ENCODE data around the gene AKAP11.

Gene AKAP11

DNA sequence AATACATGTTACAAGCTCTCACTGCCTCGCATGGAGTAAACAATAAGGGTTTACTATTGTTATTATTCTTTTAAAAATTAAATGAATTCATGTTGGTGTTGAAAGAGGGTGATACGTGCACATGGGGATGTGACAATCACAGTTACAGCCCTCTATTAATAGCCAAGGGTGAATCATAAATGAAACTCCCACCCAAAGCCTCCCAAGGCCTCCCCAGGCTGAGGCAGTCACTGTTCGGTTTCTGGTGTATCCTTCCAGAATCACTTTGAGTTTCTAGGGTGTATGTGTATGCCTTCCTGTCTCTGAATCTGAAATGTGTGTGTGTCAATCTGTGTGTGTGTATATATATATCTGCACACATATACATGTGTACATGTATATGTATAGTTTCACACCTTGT lies 73.4 kb downstream of the AKAP11 start:
- no peak for DNase-seq

DNA sequence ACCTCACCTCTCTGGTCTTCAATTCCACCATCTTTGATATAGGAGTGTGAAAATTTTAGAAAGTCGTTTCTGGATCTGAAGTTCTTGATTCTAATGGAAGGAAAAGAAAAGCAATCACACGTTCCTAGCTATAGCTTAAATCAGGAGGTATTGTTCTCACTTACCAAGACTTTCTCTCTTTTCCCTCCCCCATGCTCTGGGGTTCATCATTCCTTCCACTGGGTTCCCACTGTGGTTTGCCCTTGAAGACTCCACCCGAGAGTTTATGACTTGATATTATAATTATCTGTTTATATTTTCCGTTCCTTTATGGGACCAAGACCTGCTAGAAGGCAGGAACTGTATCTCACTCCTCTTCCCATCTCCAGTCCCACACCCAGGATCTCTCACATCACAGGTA lies 76.6 kb downstream of the AKAP11 start:
- DNase-seq = no peak

DNA sequence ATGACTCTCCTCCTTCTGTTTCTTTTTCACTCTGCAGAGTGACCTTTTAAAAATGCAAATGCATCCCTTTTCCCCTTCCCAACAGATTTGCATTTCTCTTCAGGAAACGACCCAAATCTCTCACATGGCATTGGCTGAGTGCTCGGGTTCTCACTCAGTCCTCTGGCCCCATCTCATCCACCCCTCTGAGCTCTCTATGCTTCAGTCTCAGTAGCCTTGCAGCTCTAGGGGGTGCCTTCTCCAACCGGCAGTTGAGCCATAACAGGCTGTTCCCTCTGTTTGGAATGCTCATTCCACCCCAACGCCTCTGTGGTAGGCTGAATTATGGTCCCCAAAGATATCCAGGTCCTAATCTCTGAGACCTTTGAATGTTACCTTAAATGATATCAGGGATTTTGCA lies 78.2 kb downstream of the AKAP11 start:
- no peak for DNase-seq

DNA sequence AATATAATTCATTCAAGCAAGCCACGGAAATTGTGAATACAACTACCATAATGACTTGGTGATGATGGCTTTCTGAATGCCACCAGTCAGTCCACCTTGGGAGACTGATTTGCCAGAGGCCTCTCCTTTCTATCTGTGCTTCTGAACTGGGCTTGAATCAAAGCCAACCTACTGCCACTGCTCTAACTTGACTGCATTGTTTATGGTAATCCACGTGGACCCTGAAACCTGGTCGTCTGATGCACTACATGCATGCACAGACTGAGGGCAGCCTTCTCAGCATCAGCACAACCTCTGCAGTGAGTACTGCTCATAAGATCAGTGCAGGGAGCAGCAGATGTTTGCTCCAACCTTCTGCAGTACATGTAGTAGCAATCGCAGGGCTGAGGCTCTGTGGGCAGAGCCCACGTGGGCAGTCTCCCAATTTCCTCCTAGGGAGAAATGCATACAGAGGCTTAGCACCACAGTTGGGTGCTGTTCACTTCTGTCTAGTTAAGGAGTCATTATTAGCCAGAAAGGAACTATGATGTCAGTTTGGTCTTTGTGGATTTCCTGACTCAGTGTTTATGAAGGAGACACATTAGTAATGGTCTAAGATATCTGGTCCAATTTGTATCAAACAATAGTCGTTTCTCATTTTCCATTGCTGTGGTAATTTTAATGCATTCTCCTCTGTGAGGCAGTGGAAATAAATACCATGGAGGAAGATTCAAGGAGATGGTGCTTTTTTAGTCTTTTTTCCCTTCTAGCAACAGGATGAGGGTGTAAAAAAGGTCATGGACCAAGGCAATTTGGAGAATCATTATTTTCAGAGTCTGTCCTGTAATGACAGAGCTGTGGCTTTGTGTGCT lies 82.5 kb downstream of the AKAP11 start:
- DNase-seq = no peak

DNA sequence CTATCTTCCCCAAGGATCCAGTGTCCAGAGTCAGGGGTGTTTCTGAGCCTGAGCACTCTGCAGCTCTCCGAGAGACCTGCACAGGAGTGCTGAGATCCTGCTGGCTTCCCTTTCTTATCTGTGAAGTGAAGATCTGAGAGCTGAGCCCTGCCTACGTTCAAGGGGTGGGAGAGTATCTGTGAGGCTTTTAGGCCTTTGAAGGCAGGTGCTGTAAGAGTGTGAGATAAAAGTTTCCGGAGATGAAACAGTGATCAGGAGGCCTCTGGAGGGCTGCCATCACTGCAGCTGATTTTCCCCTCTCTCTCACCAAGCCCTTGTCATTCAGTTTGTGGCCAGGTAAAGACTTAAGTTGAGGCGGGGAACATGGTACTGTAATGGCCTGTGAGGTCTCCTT lies 83.1 kb downstream of the AKAP11 start:
- no peak for DNase-seq

DNA sequence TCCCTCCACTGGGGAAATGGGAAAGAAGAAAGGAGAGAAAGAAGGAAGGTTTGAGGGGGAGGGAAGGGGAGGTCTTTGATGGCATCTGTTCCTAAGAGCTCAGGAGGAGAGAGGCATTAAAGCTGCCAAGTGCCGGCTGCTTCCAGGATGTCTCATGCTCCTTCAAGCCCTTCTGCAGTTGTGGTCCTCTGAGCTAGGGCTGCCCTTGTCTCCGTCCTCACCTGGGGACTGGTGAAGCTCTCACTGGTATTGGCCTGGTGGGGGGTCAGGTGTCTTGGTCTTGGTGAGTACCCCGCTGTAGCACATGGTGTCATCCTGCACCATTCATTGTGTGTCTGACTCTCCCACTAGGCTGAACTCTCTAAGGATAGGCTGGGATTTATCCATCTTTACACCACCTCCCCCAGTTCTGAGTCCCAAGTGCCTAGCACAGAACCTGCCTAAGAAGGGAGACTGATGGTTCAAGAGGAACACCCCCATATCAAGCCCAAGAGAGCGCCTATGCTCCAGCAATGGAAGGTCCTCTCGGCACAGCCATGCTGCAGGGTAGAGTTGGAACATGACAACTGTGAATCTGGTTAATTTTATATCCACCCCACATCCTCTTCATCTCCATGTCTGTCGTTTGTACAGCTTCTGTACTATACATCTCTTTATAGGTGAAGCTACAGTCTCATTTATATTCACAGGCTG lies 83.7 kb downstream of the AKAP11 start:
- DNase-seq = no peak

DNA sequence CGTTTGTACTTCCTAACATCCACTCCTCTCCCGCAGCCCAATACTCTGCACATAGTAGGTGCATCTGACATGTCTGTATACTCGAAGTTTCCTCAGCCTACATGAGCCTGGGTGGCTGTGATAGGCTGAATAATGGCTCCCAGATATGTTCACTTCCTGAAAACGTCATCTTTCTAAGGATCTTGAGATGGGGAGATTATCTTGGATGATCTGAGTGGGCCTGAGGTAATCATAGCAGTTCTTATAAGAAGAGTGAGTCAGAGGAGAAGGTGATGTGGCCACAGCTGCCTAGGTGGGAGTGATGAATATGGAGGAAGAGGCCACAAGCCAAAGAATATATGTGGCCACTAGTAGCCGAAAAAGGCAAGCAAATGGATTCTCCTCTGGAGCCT lies 84.2 kb downstream of the AKAP11 start:
- no peak for DNase-seq

DNA sequence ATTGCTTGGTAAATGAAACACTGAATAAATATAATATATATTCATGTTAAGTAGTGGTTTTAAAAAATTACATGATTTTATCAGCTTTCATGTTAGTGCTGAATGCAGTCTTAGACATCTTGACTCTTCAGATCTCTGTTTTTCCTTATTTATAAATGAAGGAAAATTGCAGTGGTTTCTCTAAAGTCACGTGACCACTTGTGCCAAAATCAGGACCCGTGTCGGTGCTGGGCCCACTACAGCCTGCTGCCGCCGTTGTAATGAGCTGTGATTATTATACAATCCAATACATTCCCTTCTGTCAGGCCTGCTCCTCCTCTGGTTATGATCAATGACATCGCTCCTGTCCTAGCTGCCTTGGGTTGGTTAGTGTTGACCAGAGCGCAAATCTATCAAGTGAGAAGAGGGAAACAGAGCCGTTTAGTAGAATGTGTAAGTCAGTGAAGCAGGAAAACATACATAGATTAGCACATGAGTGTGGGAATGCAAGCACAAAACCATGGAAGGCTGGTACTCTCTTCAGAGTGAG lies 88.2 kb downstream of the AKAP11 start:
- DNase-seq = no peak

DNA sequence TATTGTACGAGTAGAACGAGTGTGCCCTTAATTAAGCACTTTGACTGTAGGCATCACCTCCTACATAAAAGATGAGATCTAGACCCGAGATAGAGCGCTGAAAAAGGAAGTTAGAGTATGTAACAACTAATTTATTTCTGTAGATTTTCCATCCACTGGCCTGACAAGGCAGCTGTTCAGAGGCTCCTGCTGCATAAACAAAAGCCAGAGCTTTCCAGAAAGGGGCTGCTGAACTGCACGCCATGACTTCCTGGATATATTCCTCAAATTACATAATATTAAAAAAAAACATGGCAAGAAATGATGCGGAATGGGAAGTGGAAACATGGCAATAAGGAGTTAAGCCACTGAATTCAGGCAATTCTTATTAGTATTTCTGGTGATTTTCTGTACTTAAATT lies 89.7 kb downstream of the AKAP11 start:
- DNase-seq = no peak

DNA sequence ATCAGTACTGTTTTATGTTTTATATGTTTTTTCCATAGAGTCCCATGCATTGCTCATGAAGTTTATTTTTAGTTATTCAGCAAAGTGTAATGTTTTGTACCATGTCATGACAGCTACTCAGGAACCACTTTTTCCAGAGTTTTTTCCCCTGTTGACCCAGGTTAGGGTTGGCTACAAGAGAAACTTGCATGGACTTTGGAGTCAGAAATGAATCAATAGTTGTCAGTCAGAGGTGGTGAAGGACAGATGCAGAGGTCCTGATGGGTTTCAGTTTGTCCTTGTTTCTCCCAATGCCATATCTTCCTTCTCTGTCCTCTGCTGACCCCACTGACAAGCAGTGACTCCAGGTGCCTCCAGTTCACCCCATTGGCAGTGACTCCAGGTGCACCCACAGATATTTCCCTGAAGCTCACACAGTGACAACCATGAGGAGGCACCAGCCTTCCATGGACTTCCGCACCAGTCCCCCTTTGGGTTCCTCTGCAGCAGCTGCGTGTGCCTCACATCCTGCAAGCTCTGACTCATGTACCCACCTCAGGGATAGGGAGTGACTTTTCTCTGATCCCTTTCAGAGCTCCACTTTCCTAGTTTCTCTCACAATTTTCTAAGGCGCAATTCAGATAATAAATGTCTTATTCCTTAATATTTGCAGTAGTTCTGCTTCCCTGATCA lies 92.1 kb downstream of the AKAP11 start:
- no peak for DNase-seq

DNA sequence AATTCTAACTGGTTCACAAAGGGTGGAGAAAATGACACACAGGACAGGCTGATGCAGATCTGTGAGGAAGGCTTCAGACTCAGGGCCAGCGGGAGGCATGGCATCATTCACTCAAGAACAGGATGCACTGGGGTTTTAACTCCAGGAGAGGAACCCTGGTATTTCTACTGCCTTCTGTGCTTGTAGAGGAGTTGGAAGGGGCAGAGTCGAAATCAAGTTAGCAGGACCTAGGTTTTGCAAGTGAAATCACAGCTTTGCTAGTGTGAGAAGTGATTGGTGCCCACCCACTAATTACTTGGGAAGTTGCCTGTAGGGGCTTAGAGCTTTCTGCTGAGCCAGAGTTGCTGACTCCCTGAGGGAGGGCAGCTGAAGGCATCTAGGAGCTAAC lies 92.7 kb downstream of the AKAP11 start:
- no peak for DNase-seq

DNA sequence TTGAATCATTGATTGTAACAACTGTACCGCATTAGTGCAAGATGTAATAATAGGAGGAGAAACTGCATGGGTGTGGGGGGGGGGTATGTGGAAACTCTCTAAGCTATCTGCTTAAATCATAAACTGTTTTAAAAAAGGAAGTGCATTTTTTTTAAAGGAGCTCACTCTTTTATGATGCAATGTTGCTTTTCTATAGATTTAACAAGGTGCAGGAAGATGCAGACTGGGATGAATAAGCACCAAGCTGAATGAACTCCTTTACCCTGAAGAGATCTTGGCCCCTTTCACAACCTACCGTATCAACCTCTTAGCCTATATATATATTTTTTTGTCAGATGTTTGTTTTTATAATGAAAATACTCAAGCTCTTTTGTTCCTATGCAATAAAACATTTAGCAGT lies 95.9 kb downstream of the AKAP11 start:
- DNase-seq = no peak

DNA sequence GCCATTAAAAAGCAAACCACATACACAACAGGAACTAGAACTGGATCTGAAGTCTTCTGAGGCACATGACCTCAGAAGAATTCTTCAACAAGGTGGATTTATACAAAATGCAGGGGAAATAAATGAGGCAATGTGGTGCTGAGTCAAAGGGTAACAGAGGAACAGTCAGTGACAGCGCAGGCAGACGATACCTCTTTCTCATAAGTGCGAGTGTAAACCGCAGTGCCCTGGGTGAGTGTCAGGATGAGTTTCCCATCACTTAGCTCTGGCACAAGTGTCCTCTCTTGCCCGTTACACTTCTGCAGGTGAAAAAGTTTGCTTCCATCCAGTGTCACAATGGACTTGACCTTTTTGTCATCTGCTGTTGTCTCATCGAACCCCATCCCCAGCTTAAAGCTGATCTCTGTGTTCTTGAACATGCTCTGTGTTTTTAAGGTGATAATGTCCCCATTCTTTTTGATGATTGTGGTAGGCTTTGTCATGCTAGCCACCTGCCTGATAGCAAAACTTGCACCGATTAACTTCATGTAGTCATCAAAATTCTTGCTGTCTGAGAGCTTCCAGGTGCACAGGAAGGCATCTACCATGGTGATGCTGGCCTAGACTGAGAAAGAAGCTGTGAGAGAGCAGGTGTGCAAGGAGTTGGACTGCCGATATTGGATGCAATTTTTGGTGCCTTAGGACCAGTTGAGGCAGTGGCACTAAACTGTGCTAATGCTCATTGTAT lies 97.3 kb downstream of the AKAP11 start:
- no peak for DNase-seq

DNA sequence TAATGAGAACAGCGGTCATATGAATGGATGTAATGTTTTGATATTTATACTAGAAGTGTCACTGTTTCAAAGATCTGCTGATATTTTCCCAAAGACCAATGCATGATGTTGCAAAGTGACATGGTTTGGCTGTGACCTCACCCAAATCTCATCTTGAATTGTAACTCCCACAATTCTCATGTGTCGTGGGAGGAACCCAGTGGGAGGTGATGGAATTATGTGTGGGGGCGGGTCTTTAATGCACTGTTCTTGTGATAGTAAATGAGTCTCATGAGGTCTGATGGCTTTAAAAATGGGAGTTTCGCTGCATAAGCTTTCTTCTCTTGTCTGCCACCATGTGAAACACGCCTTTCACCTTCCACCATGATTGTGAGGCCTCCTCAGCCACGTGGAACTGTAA lies 98.3 kb downstream of the AKAP11 start:
- no peak for DNase-seq

Measured in NCI-H524 treated with DMSO at 0.1 percent for 48 hours (cell line).